GM23248 (cell line): Measurements from ENCODE around the gene DRD4.

Experiments
- EZH2 ChIP-seq: fragments of 200-600 bp; sonication (generic); IDR thresholded peaks from 2 replicates; pipeline ENCODE4 v1.6.1; 2018; ENCODE audit warnings: antibody characterized with exemption, mild to moderate bottlenecking; ENCODE audit not compliant: insufficient read depth, poor library complexity, severe bottlenecking
- EZH2phosphoT487 ChIP-seq: fragments of 200-600 bp; sonication (generic); IDR thresholded peaks from 2 replicates; pipeline ENCODE4 v1.6.1; 2018; ENCODE audit warnings: antibody characterized with exemption, moderate library complexity, mild to moderate bottlenecking, low read depth; ENCODE audit not compliant: insufficient read depth

- TF ChIP-seq EZH2phosphoT487 (no peak), EZH2 (no peak)
Measured at GRCh38 chr11:614021-614622, 22.9 kb upstream of the DRD4 start.
